Upper lobe of left lung (tissue), 6 donors: Measurements from ENCODE around the gene ROGDI. TPM values are rescaled to one million over a fixed set of nuclear protein-coding genes. Genes with fewer than 3 reads are reported as not detected.

ENCODE experiments used
- ATAC-seq, 2 donors: fragments of 200-7000 bp; cut with Tn5 transposase; one replicate each; pipeline ENCODE4 v1.9.1; 2022; ENCODE audit warnings: mild to moderate bottlenecking in 2 of 2, moderate library complexity in 2 of 2; ENCODE audit not compliant: low FRiP score in 2 of 2
- DNase-seq, 2 donors: peaks; one replicate each; pipeline ENCODE4 v3.0.0-alpha.2; 2019 to 2020
- H3K27ac ChIP-seq, 4 donors: fragments of 200-600 bp; sonication (generic); one replicate each; pipeline ENCODE4 v1.5.1; 2016 to 2019
- H3K27me3 ChIP-seq, 4 donors: fragments of 200-600 bp; sonication (generic); one replicate each; pipeline ENCODE4 v1.5.1; 2017 to 2019
- H3K36me3 ChIP-seq, 4 donors: fragments of 200-600 bp; sonication (generic); one replicate each; pipeline ENCODE4 v1.5.1; 2016 to 2019
- H3K4me1 ChIP-seq, 4 donors: fragments of 200-600 bp; sonication (generic); one replicate each; pipeline ENCODE4 v1.5.1; 2018 to 2019
- H3K4me3 ChIP-seq, 4 donors: fragments of 200-600 bp; sonication (generic); one replicate each; pipeline ENCODE4 v1.5.1; 2017 to 2019; ENCODE audit warnings: mild to moderate bottlenecking in 2 of 4, moderate library complexity in 1 of 4
- H3K9me3 ChIP-seq, 4 donors: fragments of 200-600 bp; sonication (generic); one replicate each; pipeline ENCODE4 v1.5.1; 2018 to 2019
- CTCF ChIP-seq, 6 experiments: fragments of 450-650 bp in 4 of 6; fragments of 200-600 bp in 2 of 6; sonication (generic) in 2 of 6; IDR thresholded peaks; one replicate each; pipeline ENCODE4 v1.5.1; 2016 to 2019; ENCODE audit warnings: antibody characterized with exemption in 6 of 6
- EP300 ChIP-seq, 4 donors: sonication (generic); formaldehyde crosslinking; IDR thresholded peaks; one replicate each; pipeline ENCODE4 v1.5.1; 2017; ENCODE audit warnings: antibody characterized with exemption in 4 of 4, control low read depth in 2 of 4
- POLR2A ChIP-seq, 4 donors: fragments of 450-650 bp; IDR thresholded peaks; one replicate each; pipeline ENCODE4 v1.5.1; 2016 to 2017; ENCODE audit warnings: antibody characterized with exemption in 4 of 4, mild to moderate bottlenecking in 2 of 4
- POLR2AphosphoS5 ChIP-seq, 2 donors: sonication (generic); formaldehyde crosslinking; IDR thresholded peaks; one replicate each; pipeline ENCODE4 v1.5.1; 2017; ENCODE audit warnings: antibody characterized with exemption in 2 of 2
- WGBS, 2 donors: methylation state at CpG; one replicate each; pipeline ENCODE4 v1.1.5; 2017 to 2018; 5-methylcytosine and 5-hydroxymethylcytosine counted together
- total RNA-seq, 6 donors: library from RNA; depleted of rRNA in 4 of 6; stranded (reverse); fragments of >200 nt in 4 of 6; gene quantifications; one replicate each; pipeline versions ENCODE4 v1.1.0 to v1.2.1, GENCODE V29; 2016 to 2021
- donor health status: DM: no; HTN: no; CAD: no; lungs with moderate emphysema.
- donor health status: DM: no; HTN: yes; CAD: no; lungs with severe emphysema.

Gene ROGDI
- total RNA-seq, 6 donors from 2014 or later: 19.2 to 59.7 (median 33.1) TPM

GRCh38 chr16:4788910-4789309 lies 13.5 kb downstream of the ROGDI start:
- Histone ChIP-seq H3K4me3 (no peak overlapping the region), H3K9me3 (no peaks in the 10 kb centered on the region), H3K36me3 (no peaks in the 10 kb centered on the region), H3K27me3 (no peaks in the 10 kb centered on the region), H3K27ac (no peak overlapping the region), H3K4me1 (no peaks in the 10 kb centered on the region)
- WGBS, 2 donors: 80 to 93% methylated on average over 7 of the region's 7 CpGs
- TF ChIP-seq POLR2AphosphoS5 (IDR thresholded peaks at IDR 0.05) (no peak), POLR2A (IDR thresholded peaks at IDR 0.05) (no peak), EP300 (IDR thresholded peaks at IDR 0.05) (no peak), CTCF (IDR thresholded peaks at IDR 0.05) (no peak)
- ATAC-seq: no peak
- DNase-seq: no peak

- Histone ChIP-seq H3K9me3 (no peaks in the 10 kb centered on the region), H3K27me3 (no peaks in the 10 kb centered on the region), H3K4me1 (no peaks in the 10 kb centered on the region), H3K4me3 (no peak overlapping the region), H3K27ac (no peak overlapping the region), H3K36me3 (no peaks in the 10 kb centered on the region)
- 32 to 49% methylated on average over 3 to 9 of the region's 9 CpGs for WGBS, 2 donors
- DNase-seq (no peak), ATAC-seq (no peak)
- TF ChIP-seq POLR2A (IDR thresholded peaks at IDR 0.05): no peak
- TF ChIP-seq EP300 (IDR thresholded peaks at IDR 0.05): no peak
- TF ChIP-seq CTCF (IDR thresholded peaks at IDR 0.05): no peak
- no peak for TF ChIP-seq POLR2AphosphoS5 (IDR thresholded peaks at IDR 0.05)
Observed at GRCh38 chr16:4788489-4788889, 13.9 kb downstream of the ROGDI start.

DNA sequence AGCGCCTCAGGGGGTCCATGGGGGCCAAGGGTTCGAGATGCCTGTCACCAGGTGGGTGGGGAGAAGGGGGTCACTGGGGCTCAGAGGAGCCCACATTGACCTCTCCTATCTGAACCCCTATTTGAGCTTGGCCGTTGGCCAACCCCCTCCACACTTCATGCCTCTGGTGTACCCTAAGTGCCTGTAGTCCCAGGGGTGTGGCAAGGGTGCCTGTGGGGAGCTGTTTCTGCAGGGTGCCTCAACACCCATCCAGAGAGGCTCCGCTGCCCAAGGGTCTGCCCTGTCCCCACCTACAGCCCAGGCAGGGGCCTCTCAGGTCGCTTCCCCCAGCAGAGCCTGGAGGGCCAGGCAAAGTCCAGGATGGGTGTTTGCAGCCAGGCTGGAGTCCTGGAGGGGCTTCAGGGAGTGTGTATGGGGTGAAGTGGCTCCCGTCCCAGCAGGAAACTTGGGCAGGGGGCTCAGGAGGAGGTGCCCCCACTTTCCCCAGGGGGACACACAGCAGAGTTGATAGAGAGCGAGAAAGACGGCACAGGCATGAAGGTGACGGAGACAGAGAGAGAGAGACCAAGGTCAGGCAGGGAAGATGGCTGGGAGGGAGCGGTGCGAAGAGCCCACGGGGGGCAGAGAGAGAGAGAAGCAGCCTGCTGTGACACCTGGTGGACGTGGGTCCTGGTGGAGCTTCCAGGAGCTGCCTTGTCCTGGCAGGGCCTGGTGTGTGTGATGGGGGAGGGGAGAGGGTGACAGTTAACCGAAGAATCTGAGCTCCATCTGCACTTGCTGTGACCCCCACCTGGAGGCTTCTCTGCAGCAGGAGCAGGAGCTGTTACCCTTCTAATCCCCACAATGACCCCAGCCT lies 14.6 kb downstream of the ROGDI start, which contains the start of gene SEPTIN12:
Gene SEPTIN12 (minus strand): TSS at position 719 of the 856 bp plus-strand sequence. CDS start 700 bp downstream, at position 19.
- Histone ChIP-seq H3K4me3 (no peak within 1 kb of the TSS), H3K4me1 (no peaks in the 10 kb centered on the region), H3K27ac (no peak within 1 kb of the TSS), H3K9me3 (no peaks in the 10 kb centered on the region), H3K36me3 (no peaks in the 10 kb centered on the region), H3K27me3 (no peaks in the 10 kb centered on the region)
- WGBS, 2 donors: 75% methylated on average over 8 to 14 of the region's 14 CpGs
- ATAC-seq (peak; percentile 13 to 21), DNase-seq (no peak)
- TF ChIP-seq POLR2A (IDR thresholded peaks at IDR 0.05): no peak
- no peak for TF ChIP-seq POLR2AphosphoS5 (IDR thresholded peaks at IDR 0.05)
- TF ChIP-seq EP300 (IDR thresholded peaks at IDR 0.05): no peak
- no peak for TF ChIP-seq CTCF (IDR thresholded peaks at IDR 0.05)

DNA sequence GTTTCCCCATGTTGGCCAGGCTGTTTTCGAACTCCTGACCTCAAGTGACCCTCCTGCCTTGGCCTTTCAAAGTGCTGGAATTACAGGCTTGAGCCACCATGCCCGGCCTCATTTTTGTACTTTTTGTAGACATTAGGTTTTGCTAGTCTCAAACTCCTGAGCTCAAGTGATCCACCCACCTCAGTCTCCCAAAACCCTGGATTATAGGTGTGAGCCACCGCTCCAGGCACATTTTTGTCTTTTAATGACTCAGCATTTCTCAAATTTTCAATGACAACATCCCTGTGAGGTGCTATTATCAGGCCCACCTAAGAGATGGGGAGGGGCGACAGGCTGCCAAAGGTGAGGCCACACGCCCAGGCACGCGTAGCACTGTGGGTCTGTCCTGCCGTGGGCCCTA lies 15.4 kb downstream of the ROGDI start:
- Histone ChIP-seq H3K36me3 (no peaks in the 10 kb centered on the region), H3K27ac (no peak overlapping the region), H3K27me3 (no peaks in the 10 kb centered on the region), H3K4me3 (no peak overlapping the region), H3K9me3 (no peaks in the 10 kb centered on the region), H3K4me1 (no peaks in the 10 kb centered on the region)
- DNase-seq (no peak), ATAC-seq (no peak)
- TF ChIP-seq POLR2AphosphoS5 (IDR thresholded peaks at IDR 0.05) (no peak), POLR2A (IDR thresholded peaks at IDR 0.05) (no peak), EP300 (IDR thresholded peaks at IDR 0.05) (no peak), CTCF (IDR thresholded peaks at IDR 0.05) (no peak)
- WGBS, 2 donors: 92 to 99% methylated on average over 8 of the region's 8 CpGs
